DMS53 (cell line): ENCODE data around the gene SPG7.
"Not testable (repeated sequence)": the region's sequence is repeated elsewhere in the genome, so short reads cannot be mapped to it uniquely, and the experiment has no call there.

ENCODE experiments used
- DNase-seq: peaks from one replicate; lab custom pipeline; 2025; lab: John Stamatoyannopoulos, UW

Gene SPG7

DNA sequence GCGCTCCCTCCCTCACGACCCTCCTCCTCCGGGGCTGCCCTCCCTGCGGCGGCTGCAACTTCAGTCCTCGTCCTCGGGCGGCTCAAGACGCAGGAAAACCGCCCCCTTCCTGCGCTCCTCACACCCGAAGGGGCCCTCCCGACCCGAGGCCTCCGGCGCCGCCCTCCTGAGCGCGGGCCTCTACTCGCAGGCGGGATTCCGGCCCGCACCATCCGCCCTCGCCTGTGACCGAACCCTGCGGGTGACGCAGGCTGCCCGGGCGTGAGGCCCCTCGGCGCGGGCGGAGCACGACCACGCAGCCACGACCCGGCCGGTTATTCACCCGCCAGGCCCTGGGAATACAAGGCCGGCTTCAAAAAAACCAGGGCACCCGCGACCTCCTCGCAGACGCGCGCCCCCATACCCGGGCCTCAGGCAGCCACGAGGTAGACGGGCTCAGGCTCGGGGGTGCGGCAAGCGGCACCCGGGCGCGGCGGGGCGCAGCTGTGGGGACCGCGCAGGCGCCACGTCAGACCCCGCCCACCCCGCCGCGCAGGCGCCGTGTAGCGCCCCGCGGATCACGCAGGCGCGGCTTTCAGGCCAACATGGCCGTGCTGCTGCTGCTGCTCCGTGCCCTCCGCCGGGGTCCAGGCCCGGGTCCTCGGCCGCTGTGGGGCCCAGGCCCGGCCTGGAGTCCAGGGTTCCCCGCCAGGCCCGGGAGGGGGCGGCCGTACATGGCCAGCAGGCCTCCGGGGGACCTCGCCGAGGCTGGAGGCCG, at the start of gene SPG7:
Gene SPG7 (plus strand): TSS at position 570 of the 757 bp plus-strand sequence. CDS start 15 bp downstream, at position 585.
- peak; percentile 85 for DNase-seq

DNA sequence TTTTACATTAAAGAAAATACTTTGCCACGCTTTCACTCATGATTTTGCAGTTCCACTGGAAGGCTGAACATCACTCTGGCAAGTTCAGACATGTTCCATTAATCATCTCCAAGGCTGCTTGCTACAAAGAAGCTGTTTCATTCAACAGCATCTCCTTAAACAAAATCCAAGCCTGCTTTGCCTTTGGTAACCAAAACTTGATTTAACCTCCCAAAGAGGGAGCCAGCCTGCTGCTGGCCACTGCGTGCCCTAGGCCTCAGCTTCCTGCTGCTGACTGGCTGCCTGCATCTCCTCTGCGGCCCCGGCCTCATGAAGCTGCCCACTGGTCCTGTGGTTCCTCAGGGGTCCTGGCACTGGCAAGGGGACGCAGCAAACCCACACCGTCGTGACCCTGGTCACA, 49.7 kb upstream of the SPG7 start:
- DNase-seq, result no peak

DNA sequence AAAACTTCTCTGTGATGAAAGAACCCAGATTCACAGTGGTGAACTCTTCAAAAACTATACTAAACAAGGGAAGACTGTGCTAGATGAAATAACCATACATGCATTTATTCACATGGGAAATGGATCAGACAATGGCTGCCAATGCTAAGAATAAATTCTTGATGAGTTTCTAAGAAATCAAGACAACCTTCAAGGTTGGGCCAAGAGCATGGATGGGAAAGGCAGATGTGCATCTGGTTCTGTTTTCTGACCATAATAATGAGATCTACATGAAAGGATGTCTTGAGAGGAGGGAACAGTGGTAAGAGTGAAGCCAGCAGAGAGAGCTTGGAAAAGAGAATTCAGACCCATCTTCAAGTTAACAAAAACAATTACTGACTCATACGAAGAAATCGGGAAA, 49.2 kb upstream of the SPG7 start:
- no peak for DNase-seq

DNA sequence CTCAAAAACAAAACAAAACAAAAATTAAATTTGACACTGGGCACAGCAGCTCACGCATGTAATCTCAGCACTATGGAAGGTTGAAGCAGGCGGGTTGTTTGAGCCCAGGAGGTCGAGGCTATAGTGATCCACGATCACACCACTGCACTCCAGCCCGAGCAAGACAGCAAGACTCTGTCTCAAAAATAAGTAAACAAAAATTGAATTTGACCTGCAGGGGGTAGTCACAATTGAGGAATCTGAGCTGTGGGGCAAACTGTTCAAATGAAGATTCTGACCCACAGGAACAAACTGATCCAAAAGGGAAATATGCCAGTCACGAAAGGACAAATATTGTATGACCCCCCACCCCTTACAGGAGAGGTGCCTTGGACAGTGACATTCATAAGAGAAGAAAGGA, 47.6 kb upstream of the SPG7 start:
- no peak for DNase-seq

DNA sequence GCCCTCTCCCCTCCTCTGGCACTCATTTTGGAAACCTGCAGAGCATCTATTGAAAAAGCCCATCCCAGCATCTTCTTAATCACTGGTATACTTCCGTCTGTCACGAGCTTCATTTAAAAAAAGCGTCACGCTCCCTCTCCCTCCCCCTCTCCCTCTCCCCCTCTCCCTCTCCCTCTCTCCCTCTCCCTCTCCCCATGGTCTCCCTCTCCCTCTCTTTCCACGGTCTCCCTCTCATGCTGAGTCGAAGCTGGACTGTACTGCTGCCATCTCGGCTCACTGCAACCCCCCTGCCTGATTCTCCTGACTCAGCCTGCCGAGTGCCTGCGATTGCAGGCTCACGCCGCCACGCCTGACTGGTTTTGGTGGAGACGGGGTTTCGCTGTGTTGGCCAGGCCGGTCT, 46.3 kb upstream of the SPG7 start:
- not testable (repeated sequence) for DNase-seq

DNA sequence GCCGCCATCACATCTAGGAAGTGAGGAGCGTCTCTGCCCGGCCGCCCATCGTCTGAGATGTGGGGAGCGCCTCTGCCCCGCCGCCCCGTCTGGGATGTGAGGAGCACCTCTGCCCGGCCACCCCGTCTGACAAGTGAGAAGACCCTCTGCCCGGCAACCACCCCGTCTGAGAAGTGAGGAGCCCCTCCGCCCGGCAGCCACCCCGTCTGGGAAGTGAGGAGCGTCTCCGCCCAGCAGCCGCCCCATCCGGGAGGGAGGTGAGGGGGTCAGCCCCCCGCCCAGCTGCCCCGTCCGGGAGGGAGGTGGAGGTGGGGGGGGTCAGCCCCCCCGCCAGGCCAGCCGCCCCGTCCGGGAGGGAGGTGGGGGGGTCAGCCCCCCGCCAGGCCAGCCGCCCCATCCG, 45.6 kb upstream of the SPG7 start:
- not testable (repeated sequence) for DNase-seq

DNA sequence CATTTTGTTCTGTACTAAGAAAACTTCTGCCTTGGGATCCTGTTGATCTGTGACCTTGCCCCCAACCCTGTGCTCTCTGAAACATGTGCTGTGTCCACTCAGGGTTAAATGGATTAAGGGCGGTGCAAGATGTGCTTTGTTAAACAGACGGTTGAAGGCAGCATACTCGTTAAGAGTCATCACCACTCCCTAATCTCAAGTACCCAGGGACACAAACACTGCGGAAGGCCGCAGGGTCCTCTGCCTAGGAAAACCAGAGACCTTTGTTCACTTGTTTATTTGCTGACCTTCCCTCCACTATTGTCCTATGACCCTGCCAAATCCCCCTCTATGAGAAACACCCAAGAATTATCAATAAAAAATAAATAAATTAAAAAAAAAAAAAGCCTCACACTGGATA, 44.9 kb upstream of the SPG7 start:
- DNase-seq, result not testable (repeated sequence)

DNA sequence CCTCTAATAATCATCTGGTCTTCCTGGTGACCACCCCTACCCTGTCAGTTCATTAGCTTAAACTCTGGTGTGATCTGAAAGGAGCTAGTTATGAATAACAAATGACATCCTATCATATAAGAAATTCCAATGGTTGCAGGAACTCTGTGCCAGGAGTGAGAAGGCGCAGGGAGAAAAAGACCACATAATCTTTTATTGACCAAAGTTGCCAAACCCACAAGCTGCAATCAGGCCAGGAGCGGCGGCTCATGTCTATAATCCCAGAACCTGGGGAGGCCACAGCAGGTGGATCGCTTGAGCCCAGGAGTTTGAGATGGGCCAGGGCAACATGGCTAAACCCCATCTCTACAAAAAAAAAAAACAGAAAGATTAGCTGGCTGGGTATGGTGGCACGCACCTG, 41.3 kb upstream of the SPG7 start:
- DNase-seq, result no peak

DNA sequence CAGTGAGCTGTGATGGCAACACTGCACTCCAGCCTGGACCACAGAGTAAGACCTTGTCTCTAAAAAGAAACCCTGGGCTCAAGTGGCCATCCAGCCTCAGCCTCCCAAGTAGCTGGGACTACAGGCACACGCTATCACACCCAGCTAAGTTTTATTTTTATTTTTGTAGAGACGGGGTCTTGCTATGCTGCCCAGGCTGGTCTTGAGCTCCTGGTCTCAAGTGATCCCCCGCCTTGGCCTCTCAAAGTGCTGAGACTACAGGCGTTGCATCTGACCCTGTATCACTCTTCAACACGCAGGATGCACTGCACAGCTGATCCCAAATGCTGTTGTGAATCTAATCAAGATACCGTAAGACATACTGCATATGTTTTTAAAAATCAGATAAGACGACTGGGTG, 40.8 kb upstream of the SPG7 start:
- no peak for DNase-seq

DNA sequence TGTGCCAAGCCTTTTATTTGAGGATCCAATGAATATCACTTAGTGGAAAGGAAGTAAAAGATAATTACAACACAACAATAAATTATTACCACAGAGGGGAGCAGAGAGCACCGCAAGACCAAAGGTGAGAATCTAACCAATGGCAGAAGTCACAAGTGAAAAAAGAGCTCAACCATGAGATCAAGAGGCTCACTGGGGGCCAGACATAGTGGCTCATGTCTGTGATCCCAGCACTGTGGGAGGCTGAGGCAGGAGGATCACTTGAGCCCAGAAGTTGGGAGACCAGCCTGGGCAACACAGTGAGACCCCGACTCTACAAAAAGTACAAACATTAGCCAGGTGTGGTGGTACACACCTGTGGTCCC, 35.5 kb upstream of the SPG7 start:
- no peak for DNase-seq

DNA sequence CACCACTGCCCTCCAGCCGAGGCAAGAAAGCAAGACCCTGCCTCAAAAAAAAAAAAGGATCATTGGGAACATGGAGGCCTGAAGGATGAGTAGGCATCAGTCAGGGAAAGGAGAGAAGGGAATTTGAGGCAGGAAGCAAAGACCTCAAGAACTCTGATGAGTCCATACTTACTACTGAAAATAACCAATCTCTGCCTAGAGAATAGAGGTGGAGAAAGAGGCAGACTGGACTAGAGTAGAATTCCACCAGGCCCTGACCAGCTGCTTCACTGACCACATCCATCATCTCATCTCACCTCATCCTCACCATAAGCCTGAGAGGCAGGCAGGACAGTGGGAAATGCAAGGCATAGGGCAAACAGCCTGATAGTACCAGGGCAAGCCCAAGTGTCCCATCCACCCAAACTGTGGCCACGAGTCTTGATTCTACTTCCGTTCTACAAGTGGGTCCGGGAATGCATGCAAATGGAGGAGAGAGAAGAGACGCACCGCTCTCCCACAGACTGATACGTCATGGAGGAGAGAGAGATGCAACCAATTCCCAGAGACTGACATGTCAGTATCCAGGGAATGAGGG, 35.0 kb upstream of the SPG7 start:
- no peak for DNase-seq

DNA sequence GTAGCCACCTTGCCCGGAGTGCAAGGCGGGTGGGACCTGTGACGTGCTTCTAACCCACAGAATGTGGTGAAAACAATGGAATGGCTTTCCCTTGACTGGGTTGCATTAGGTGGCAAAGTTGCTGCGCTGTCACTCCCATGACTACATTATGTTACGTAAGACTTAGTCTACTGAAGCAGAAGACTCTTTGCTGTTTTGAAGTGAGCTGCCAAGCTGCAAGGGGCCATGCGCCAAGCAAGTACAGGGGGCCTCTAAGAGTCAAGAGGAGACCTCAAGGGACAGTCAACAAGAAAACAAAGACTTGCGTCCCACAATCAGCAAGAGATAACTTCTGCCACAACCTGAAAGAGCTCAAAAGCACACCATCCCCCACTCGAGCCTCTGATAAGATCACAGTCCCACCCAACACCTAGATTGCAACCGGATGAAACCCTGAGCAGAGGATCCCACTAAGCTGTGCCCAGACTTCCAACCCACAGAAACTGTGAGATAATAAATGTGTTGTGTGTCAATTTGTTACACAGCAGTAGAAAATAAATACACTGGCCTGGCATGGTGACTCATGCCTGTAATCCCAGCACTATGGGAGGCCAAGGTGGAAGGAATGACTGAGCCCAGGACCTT, 34.3 kb upstream of the SPG7 start:
- no peak for DNase-seq

DNA sequence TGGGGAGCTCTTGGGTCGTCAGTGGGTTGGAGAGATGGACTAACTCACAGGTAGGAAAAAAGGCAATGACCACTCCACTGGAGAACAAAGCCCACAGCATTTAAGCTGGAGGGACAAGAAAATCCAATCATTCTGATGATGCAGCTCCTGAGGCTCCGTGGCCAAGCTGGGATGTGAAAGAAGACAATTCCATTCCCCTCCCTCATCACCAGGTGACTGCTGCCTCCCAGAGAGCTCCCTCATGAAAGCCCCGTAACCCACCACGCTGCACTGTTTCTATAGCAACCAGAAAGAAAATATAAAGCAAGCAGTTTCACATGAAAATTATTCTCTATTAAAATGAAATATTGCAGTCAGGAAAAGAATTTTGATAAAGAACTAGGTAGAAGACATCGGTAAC, 33.1 kb upstream of the SPG7 start:
- no peak for DNase-seq

DNA sequence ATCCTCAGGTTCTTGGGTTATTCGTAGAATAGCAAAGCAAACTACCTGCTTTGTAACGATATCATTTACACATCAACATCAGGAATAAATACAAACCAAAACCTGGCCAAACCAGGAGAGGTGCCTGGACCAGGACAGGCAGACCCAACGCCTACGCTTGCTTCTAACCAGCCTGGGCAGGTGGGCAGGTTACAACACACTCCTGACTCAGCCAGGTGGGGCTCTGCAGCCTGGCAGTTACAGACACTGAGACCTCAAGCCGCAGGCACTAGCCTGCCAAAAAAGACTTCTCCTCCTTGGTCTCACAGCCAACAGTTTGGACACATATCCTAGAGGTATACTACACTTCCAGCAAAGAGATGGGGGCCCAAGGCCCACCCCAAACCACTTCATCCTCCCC, 31.8 kb upstream of the SPG7 start:
- DNase-seq, result no peak

DNA sequence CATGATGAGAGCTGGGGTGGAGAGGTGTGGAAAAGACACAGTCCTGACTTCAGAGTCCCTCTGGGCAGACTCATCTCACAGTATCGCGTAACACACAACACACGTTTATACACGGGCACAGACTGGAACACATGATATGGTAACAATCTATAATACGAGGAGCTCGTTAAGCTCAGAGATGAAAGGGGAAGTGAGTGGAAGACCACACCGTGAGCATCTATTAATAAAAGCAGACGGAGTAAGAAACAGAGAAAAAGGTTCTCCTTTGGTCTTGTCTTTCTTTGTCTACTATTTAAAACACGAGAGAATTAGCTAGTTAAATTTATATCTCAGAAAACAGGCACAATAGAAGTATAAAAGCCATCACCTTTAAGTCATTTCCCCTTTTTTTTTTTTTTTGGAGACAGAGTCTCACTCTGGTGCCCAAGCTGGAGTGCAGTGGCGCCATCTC, 31.4 kb upstream of the SPG7 start:
- no peak for DNase-seq

DNA sequence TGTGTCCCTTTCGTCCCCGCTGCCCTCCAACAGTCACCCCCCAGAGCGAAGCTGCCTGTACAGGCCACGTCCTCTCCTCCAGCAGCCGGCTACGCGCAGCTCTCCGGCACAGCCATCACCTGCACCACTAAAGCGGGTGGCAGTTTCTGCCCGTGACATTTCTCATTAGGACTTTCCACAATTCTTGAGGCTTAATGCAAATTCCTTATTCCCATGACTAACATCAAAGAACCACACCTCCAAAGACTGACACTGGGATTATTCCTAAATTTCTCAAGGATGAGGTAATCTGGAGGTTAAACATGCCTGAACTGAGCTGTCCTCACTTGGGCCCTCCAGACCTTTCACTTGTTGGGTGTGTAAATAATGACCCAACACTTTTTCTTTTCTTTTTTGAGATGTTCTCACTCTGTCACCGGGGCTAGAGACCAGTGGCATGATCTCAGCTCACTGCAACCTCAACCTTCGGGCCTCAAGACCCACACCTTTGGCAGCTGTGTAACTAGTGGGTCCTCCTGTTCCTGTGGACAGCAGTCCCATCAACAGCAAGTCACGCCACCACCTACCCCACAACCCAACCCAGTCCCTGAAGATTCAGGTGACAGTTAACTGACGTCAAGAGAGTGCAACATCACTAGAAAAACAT, 29.5 kb upstream of the SPG7 start:
- DNase-seq, result no peak

DNA sequence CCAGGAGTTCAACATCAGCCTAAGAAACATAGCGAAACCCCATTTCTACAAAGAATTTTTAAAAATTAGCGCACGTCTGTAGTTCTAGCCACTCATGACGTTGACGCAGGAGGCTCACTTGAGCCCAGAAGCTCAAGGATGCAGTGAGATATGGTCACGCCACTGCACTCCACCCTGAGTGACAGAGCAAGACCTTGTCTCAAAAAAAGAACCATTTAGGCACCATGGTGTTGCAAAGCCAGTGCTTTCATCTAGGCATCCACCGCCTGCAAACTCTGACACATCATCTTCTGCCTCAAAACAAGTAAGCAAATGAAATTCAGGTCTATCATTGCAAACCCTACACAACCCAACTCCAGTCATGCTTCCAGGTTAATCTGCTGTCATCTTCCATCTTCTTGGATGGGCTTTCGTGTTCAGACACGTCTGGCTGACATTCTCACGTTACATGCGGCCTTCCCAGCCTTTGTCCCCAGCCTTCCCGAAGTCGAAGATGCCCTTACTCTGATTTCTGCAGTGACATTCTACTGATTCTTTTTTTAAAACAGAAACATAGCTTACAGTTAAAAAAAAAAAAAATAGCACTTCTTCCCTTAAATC, 26.7 kb upstream of the SPG7 start:
- no peak for DNase-seq

DNA sequence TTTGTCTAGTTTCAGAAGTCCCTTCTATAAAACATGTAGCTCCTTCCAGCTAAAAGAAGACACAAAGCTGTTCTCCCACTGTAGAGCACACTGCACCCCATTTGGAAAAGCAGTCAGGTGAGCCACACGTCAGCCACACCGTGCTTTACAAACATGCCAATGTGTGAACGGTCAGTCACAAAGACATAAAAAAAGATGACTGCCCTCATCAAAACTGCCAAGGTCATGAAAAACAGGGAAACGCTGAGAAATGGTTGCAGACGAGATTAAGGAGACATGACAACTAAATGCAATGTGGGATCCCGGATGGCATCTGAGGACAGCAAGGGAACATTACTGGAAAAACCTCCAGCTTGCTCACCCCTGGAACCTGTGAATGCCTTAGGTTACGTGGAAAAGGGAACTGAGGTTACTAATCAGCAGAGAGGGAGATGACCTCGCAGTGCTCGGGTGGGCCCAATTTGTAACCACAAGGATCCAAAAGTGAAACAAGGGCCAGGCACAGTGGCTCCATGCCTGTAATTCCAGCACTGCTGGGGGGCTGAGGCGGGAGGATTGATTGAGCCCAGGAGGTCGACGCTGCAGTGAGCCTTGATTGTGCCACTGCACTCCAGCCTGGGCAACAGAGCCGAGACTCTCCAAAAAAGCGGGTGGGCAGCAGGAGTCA, 25.9 kb upstream of the SPG7 start:
- DNase-seq, result no peak

DNA sequence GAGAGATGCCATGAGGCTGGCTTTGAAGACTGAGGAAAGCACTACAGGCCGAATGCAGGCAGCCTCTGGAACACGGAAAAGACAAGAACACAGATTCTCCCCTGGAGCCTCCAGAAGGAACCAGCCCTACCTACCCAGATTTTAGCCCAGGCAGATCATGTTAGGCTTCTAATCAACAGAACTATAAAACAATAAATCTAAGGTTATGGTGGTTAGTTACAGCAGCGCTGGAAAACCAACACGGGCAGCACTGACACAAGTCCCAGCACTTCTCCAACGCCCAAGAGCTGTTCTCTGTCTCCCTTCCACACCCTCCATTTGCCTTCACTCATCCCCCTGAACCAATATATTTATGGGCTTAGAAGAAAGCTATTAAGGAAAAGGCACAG, 25.4 kb upstream of the SPG7 start:
- DNase-seq, result no peak

DNA sequence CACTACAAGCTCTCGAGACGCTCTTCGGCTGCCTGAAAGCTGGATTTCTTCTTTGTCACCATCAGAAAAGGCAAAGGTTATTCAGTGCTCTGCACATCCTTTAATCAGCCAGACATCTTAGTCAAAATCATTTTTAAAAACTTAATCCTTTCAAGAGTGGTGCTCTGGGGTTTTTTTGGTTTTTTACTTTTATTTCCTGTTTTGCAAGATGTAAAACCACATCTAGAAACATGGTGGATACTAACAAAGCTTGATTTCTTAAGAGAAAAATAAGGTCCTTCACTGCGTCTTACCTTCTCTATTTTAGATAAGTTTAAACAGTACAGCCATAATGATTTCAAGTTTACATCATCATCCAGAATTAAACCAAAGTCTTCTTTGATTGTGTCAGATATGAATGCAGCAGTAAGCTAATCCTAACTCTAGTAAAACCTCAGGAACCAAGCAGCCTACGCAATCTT, 24.1 kb upstream of the SPG7 start:
- DNase-seq, result no peak

DNA sequence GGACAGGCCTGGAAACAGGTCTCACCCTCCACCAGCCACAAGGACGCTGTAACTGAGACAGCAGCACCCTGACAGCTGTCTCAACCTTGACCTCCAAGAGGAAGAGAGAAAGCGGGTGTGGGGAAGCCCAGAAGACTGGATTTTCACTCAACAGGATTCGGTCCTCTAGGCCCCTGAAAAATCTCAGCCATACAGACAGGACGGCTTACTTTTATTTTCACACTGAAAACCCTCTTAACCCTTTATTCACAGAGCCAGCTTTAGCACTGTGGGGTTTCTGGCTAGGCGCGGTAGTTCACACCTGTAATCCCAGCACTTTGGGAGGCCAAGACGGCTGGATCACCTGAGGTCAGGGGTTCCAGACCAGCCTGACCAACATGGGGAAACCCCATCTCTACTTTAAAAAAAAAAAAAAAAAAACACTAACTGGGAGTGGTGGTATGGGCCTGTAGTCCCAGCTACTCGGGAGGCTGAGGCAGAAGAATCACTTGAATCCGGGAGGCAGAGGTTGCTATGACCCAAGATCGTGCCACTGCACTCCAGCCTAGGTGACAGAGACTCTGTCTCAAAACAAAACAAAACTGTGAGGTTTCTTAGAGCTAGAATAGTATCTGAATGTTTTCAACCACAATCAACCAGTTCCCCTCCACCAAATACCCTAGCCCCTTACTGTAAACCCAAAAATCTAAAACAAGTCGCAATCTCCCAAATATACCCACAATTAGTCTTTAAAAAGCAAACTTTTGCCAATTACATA, 23.1 kb upstream of the SPG7 start:
- DNase-seq, result no peak
